ENCODE data around the gene TMEM248. TPM values are rescaled to one million over a fixed set of nuclear protein-coding genes. Genes with fewer than 3 reads are reported as not detected.
"Not testable (repeated sequence)": the region's sequence is repeated elsewhere in the genome, so short reads cannot be mapped to it uniquely, and the experiment has no call there.

Gene TMEM248
- total and polyA plus RNA-seq, 12 donors = 10.2 to 53.4 (median 43.8) TPM

DNA sequence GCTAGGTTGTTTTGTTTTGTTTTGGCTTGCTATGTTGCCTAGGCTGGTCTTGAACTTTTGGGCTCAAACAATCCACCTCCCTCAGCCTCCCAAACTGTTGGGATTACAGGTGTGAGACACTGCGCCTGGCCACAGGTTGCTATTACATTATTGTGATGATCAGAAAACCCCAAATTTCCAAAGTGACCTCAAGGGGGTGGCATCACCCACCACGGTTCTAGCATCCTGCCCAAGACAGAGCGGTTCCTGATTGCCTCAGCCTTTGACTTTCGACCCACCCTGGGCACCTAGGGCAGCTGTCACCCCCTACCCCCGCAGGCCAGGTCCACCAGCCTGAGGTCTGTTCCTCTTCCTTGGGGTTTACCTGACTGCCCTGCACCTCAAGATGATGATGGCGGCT is 46.0 kb downstream of the TMEM248 start:
- no peaks in the 10 kb centered on the region for H3K36me3 ChIP-seq
- H3K27ac ChIP-seq = no peak overlapping the region
- no peak for ATAC-seq
- intact Hi-C loops (cut with DNase I) = no loop called here
- TF ChIP-seq, protein P1, sequence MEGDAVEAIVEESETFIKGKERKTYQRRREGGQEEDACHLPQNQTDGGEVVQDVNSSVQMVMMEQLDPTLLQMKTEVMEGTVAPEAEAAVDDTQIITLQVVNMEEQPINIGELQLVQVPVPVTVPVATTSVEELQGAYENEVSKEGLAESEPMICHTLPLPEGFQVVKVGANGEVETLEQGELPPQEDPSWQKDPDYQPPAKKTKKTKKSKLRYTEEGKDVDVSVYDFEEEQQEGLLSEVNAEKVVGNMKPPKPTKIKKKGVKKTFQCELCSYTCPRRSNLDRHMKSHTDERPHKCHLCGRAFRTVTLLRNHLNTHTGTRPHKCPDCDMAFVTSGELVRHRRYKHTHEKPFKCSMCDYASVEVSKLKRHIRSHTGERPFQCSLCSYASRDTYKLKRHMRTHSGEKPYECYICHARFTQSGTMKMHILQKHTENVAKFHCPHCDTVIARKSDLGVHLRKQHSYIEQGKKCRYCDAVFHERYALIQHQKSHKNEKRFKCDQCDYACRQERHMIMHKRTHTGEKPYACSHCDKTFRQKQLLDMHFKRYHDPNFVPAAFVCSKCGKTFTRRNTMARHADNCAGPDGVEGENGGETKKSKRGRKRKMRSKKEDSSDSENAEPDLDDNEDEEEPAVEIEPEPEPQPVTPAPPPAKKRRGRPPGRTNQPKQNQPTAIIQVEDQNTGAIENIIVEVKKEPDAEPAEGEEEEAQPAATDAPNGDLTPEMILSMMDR (IDR thresholded peaks at IDR 0.05) = no peak
- H3K27me3 ChIP-seq = no peaks in the 10 kb centered on the region
- H3K9me3 ChIP-seq = no peaks in the 10 kb centered on the region
- no peak for DNase-seq
- H3K4me1 ChIP-seq = no peaks in the 10 kb centered on the region
- 85% methylated on average over 6 of the region's 6 CpGs for WGBS, 2 donors
- no peak overlapping the region for H3K4me3 ChIP-seq

DNA sequence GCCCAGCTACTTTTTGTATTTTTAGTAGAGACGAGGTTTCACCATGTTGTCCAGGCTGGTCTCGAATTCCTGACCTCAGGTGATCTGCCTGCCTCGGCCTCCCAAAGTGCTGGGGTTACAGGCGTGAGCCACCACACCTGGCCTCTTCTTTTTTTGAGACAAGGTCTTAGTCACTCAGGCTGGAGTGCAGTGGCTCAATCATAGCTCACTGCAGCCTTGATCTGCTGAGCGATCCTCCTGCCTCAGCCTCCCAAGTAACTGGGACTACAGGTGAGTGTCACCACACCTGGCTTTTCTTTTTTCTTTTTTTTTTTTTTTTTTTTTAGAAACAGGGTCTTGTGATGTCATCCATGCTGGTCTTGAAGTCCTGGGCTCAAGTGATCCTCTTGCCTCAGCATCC is 48.0 kb downstream of the TMEM248 start:
- H3K4me3 ChIP-seq; H3K27me3 ChIP-seq; H3K27ac ChIP-seq; ATAC-seq; DNase-seq; H3K9me3 ChIP-seq; H3K4me1 ChIP-seq; intact Hi-C loops (cut with DNase I); H3K36me3 ChIP-seq: not testable (repeated sequence)
- WGBS, 2 donors = 88 to 96% methylated on average over 5 of the region's 5 CpGs

DNA sequence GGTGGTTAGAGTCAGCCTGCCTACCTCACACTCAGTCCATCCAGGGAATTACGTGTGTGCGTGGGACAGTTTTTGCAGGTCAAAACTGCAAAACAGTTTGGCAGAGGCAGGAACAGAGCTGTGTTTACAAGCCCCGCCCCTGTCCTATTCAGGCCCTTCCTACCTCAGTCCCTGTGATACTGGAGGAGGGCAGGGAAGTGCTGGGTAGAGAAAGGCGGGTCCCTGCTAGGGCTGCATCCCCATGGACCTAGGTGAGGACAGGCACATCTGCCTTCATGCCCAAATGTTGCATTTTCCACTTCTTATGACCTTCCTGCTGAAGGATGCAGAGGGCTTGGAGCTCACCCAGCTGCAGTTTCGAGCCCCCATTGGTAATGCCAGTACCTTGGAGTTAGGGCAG is 49.3 kb downstream of the TMEM248 start:
- DNase-seq (no peak), ATAC-seq (no peak)
- 75 to 78% methylated on average over 5 of the region's 5 CpGs for WGBS, 2 donors
- H3K36me3 ChIP-seq = no peaks in the 10 kb centered on the region
- no peak overlapping the region for H3K27ac ChIP-seq
- intact Hi-C loops (cut with DNase I) = no loop called here
- TF ChIP-seq, protein P1 (IDR thresholded peaks at IDR 0.05) = no peak
- no peaks in the 10 kb centered on the region for H3K4me1 ChIP-seq
- H3K4me3 ChIP-seq = no peak overlapping the region
- H3K27me3 ChIP-seq = no peaks in the 10 kb centered on the region
- no peaks in the 10 kb centered on the region for H3K9me3 ChIP-seq

DNA sequence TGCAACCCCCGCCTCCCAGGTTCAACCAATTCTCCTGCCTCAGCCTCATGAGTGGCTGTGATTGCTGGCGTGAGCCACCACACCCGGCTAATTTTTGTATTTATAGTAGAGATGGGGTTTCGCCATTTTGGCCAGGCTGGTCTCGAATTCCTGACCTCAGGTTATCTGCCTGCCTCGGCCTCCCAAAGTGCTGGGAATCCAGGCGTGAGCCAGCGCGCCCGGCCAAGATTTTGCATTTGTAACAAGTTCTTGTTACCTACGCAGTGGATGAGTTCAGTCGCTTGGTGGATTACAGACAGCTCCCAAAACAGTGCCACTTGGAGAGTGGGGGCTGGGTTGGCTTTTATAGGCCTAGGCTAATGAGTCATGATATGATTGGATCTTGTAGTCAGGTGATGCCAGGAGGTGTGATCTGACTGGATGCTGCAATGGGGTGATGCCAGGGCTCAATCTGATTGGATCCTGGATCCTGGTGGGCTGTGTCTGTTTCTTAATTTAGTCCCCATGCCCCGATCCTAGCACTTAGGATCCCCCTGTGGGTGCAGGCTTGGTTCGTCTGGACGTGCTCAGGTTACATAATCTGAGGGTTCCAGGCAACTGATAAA is 54.1 kb downstream of the TMEM248 start:
- no peaks in the 10 kb centered on the region for H3K4me1 ChIP-seq
- H3K27me3 ChIP-seq = no peaks in the 10 kb centered on the region
- intact Hi-C loops (cut with DNase I) = no loop called here
- TF ChIP-seq, protein P1 (IDR thresholded peaks at IDR 0.05) = no peak
- 82 to 85% methylated on average over 15 of the region's 15 CpGs for WGBS, 2 donors
- H3K9me3 ChIP-seq = peaks cover 0 to 8% (median under 1%) of the 10 kb centered on the region in 11 donors
- ATAC-seq (no peak), DNase-seq (no peak)
- H3K36me3 ChIP-seq = no peaks in the 10 kb centered on the region
- no peak overlapping the region for H3K4me3 ChIP-seq
- no peak overlapping the region for H3K27ac ChIP-seq

DNA sequence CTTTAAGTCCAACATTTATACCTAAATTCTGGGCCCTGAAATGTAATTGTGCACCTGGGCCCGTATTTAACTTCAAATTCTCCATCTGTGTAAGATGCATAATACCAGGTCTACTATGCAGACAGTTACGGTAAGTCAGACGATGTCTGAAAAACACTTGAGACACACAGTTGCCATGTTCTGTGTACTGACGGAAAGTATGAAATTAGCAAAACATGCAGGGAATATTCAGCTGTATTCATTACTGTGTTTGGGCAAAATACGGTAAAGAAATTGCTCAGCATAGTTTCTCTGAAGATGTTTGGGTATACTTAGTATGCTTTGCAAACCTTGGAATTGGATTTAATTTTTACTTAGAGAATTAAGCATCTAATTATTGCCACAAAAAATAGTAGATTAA is 57.3 kb downstream of the TMEM248 start:
- H3K27ac ChIP-seq; H3K4me1 ChIP-seq; H3K36me3 ChIP-seq; intact Hi-C loops (cut with DNase I); H3K4me3 ChIP-seq; DNase-seq; ATAC-seq; H3K27me3 ChIP-seq: not testable (repeated sequence)
- 89 to 91% methylated on average over 4 of the region's 5 CpGs for WGBS, 2 donors
- H3K9me3 ChIP-seq = peaks cover 0 to 20% (median 7%) of the 10 kb centered on the region in 11 donors

DNA sequence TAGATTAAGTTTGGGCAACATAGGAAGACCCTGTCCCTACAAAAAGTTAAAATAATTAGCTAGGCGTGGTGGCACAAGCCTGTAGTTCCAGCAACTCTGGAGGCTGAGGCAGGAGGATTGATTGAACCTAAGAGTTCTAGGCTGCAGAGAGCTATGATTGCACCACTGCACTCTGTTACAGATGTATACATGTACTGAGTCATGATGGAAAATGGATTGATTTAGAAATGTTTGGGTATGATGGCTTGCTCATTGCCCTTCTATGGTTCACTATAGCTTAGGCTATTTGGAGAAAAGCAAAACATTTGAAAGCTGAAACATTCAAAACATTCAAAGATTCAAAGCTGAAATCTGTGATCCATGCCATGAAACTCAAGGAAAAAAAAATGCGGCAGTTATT is 58.0 kb downstream of the TMEM248 start:
- ATAC-seq; H3K4me1 ChIP-seq; H3K27me3 ChIP-seq; intact Hi-C loops (cut with DNase I); H3K36me3 ChIP-seq; DNase-seq; H3K4me3 ChIP-seq; H3K27ac ChIP-seq: not testable (repeated sequence)
- WGBS, 2 donors = 93 to 95% methylated on average over 2 of the region's 2 CpGs
- peaks cover 0 to 20% (median 7%) of the 10 kb centered on the region in 11 donors for H3K9me3 ChIP-seq

DNA sequence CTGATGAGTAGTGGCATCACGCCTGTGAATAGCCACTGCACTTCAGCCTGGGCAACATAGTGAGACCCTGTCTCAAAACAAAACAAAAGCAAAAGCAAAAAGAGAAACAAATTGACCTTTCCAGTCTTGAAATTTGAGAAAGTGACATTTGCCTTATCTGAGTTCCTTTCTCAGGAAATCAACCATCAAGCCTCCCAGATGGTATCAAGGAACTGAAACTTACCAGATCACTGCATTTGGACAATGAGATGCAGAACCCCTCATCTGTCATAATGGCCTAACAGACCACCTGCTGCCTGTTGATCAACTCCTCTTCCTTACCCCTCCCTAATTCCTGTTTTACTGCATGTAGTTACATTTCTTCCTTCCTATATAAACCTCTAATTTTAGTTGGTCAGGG is 59.3 kb downstream of the TMEM248 start:
- H3K36me3 ChIP-seq; H3K27ac ChIP-seq; H3K4me3 ChIP-seq; DNase-seq; intact Hi-C loops (cut with DNase I); ATAC-seq; H3K27me3 ChIP-seq; H3K4me1 ChIP-seq: not testable (repeated sequence)
- H3K9me3 ChIP-seq = peaks cover 0 to 20% (median 7%) of the 10 kb centered on the region in 11 donors
- whole genome bisulfite sequencing, 2 donors = 85 to 97% methylated on average over 1 of the region's 1 CpG

DNA sequence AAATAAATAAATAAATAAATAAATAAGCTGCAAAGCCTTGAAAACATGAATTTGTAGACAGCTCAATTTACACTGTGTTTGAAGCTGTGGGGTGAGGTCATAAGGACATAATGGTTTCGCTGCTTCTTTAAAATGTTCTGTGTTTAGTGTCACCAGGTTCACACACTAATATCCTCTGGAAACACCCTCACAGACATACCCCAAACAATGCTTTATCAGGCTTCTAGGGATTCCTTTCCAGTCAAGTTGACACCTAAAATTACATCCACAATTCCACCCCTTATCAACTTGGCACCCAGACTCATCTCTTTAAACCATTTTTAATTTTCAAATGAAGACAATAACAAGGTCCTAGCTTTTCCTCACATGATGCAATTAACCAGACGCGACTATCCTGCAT is 68.5 kb downstream of the TMEM248 start:
- peak in 4 of 8 donors; percentile 25 to 73 (median 40) for ATAC-seq
- H3K27me3 ChIP-seq; H3K9me3 ChIP-seq; DNase-seq; intact Hi-C loops (cut with DNase I); H3K4me3 ChIP-seq: not testable (repeated sequence)
- Histone ChIP-seq H3K4me1 (peaks cover 0 to 25% (median 14%) of the 10 kb centered on the region in 9 donors), H3K27ac (peak overlapping the region in 2 of 10 donors; percentile 12 to 30), H3K36me3 (peaks cover 0 to 80% (median 52%) of the 10 kb centered on the region in 9 donors)
- 73 to 80% methylated on average over 1 of the region's 3 CpGs for WGBS, 2 donors

DNA sequence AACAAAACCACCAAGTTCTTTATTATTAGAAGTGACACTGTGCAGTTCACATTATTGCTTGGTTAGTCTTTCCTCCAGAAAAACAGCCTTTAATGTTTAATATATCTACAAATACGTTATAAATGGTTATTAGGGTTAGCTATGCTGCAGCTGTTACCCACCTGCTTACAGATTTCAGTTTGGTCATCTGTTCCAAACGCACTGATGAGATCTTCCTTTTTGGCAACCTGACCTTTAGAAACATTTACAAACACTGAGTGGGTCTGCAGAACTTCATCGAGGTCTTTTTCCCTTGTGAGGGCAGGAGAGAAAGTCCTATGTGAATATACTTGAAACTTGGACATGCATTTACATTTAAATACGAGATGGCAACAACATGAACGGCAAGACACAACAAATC is 73.0 kb downstream of the TMEM248 start:
- Histone ChIP-seq H3K4me3 (peak overlapping the region in 9 of 10 donors; percentile 69 to 95 (median 81)), H3K4me1 (peaks cover 5 to 37% (median 22%) of the 10 kb centered on the region in 9 donors), H3K36me3 (peaks cover 0 to 57% (median 37%) of the 10 kb centered on the region in 9 donors), H3K27ac (peak overlapping the region; percentile 90 to 100 (median 98))
- not testable (repeated sequence) for ATAC-seq, H3K9me3 ChIP-seq, H3K27me3 ChIP-seq, DNase-seq
- intact Hi-C loops (cut with DNase I) = loop anchor here in 2 of 10 donors (5.0 to 10.0 kb wide), 2 partner anchors 69 to 72 kb away; partner anchors contain the start of gene TMEM248 (in 2 of the 2)
- 41 to 50% methylated on average over 5 of the region's 5 CpGs for WGBS, 2 donors

Data from heart right ventricle (tissue), 16 donors.